Measurements from ENCODE around the gene FBLN1. TPM values are rescaled to one million over a fixed set of nuclear protein-coding genes. Genes with fewer than 3 reads are reported as not detected.
A peak's percentile ranks its signal among the peaks of the same experiment; 100 is the strongest.

The FBLN1 gene
- total and polyA plus RNA-seq, 2 of the 13 experiments (the other 11 are each of a cell fraction or from before 2014, with no cell fraction given), result 37.3 to 103 TPM

DNA sequence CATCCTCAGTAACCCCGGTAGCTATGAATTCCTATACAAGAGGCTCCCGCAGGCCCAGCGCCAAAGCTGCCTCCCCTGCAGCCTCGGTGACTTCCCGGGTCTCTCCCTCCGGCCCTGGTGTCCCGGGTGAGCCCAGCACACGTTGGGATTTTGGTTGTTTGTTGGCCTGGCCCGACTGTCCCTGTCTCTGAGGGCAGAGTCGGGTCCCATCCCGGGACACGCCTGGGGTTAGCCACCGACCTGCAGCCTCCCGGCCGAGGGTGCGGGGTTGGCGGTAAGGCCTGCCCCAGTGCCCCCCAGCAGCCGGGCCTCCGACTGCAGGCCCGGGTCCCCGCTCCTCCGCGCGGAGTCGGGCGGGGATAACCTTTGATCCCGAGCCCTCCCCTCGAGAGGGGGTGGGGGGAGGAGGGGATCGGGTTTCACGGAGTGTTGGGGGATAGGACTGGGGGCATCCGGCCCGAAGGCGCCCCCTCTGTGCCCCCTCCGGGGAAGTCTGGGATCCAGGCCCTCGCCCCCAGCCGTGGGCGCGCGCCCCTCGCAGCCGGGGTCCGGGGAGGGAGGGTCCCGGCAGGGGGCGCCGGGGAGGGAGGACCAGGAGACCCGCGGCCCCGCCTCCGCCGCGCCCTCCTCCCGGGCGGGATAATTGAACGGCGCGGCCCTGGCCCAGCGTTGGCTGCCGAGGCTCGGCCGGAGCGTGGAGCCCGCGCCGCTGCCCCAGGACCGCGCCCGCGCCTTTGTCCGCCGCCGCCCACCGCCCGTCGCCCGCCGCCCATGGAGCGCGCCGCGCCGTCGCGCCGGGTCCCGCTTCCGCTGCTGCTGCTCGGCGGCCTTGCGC lies at the start of gene FBLN1 (continued):
- TF ChIP-seq, protein P1, sequence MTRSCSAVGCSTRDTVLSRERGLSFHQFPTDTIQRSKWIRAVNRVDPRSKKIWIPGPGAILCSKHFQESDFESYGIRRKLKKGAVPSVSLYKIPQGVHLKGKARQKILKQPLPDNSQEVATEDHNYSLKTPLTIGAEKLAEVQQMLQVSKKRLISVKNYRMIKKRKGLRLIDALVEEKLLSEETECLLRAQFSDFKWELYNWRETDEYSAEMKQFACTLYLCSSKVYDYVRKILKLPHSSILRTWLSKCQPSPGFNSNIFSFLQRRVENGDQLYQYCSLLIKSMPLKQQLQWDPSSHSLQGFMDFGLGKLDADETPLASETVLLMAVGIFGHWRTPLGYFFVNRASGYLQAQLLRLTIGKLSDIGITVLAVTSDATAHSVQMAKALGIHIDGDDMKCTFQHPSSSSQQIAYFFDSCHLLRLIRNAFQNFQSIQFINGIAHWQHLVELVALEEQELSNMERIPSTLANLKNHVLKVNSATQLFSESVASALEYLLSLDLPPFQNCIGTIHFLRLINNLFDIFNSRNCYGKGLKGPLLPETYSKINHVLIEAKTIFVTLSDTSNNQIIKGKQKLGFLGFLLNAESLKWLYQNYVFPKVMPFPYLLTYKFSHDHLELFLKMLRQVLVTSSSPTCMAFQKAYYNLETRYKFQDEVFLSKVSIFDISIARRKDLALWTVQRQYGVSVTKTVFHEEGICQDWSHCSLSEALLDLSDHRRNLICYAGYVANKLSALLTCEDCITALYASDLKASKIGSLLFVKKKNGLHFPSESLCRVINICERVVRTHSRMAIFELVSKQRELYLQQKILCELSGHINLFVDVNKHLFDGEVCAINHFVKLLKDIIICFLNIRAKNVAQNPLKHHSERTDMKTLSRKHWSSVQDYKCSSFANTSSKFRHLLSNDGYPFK (CRISPR knock-in tag; IDR thresholded peaks at IDR 0.05; ENCODE audit: borderline replicate concordance), result peak; percentile 84; the same call in 1 of the 2 replicates
- TF ChIP-seq, protein P2, sequence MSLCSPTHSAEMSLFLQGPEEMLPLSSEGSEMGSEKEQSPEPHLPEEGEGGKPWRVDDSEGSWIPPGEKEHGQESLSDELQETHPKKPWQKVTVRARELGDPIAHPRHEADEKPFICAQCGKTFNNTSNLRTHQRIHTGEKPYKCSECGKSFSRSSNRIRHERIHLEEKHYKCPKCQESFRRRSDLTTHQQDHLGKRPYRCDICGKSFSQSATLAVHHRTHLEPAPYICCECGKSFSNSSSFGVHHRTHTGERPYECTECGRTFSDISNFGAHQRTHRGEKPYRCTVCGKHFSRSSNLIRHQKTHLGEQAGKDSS (CRISPR knock-in tag; IDR thresholded peaks at IDR 0.05; ENCODE audit: borderline replicate concordance, low read depth), result peak; percentile 31; the same call in 1 of the 2 replicates
- peak; percentile 80 for TF ChIP-seq ZNF770 (CRISPR knock-in tag; IDR thresholded peaks at IDR 0.05)
- 0 out of 2 replicates have a peak, but pooled peaks have one; percentile 10 for TF ChIP-seq ZBTB26 (CRISPR knock-in tag; IDR thresholded peaks at IDR 0.05; ENCODE audit: borderline replicate concordance)
- TF ChIP-seq MXD4 (CRISPR knock-in tag; IDR thresholded peaks at IDR 0.05), result peak; percentile 16; the same call in 1 of the 2 replicates
- TF ChIP-seq ASH2L (IDR thresholded peaks at IDR 0.05; ENCODE audit: insufficient read length, low read depth, low read length), result peak; percentile 71
- peak; percentile 61; the same call in 1 of the 2 replicates for TF ChIP-seq ZMYM4 (CRISPR knock-in tag; IDR thresholded peaks at IDR 0.05)
- TF ChIP-seq ZSCAN30 (CRISPR knock-in tag; IDR thresholded peaks at IDR 0.05), result no peak
- no peak for TF ChIP-seq ZNF326 (CRISPR knock-in tag; IDR thresholded peaks at IDR 0.05; ENCODE audit: borderline replicate concordance)
- TF ChIP-seq, protein P3, sequence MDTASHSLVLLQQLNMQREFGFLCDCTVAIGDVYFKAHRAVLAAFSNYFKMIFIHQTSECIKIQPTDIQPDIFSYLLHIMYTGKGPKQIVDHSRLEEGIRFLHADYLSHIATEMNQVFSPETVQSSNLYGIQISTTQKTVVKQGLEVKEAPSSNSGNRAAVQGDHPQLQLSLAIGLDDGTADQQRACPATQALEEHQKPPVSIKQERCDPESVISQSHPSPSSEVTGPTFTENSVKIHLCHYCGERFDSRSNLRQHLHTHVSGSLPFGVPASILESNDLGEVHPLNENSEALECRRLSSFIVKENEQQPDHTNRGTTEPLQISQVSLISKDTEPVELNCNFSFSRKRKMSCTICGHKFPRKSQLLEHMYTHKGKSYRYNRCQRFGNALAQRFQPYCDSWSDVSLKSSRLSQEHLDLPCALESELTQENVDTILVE (CRISPR knock-in tag; IDR thresholded peaks at IDR 0.05), result no peak
- TF ChIP-seq, protein P4, sequence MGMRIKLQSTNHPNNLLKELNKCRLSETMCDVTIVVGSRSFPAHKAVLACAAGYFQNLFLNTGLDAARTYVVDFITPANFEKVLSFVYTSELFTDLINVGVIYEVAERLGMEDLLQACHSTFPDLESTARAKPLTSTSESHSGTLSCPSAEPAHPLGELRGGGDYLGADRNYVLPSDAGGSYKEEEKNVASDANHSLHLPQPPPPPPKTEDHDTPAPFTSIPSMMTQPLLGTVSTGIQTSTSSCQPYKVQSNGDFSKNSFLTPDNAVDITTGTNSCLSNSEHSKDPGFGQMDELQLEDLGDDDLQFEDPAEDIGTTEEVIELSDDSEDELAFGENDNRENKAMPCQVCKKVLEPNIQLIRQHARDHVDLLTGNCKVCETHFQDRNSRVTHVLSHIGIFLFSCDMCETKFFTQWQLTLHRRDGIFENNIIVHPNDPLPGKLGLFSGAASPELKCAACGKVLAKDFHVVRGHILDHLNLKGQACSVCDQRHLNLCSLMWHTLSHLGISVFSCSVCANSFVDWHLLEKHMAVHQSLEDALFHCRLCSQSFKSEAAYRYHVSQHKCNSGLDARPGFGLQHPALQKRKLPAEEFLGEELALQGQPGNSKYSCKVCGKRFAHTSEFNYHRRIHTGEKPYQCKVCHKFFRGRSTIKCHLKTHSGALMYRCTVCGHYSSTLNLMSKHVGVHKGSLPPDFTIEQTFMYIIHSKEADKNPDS (CRISPR knock-in tag; IDR thresholded peaks at IDR 0.05), result peak; percentile 64; the same call in 1 of the 2 replicates
- peak; percentile 23; the same call in 1 of the 2 replicates for TF ChIP-seq ZNF543 (CRISPR knock-in tag; IDR thresholded peaks at IDR 0.05)
- no peak for TF ChIP-seq ZBTB8A (CRISPR knock-in tag; IDR thresholded peaks at IDR 0.05; ENCODE audit: borderline replicate concordance, low read depth)
- peak; percentile 82; the same call in 1 of the 2 replicates for TF ChIP-seq SAFB2 (CRISPR knock-in tag; IDR thresholded peaks at IDR 0.05; ENCODE audit: borderline replicate concordance, low read depth)
- 0 out of 2 replicates have a peak, but pooled peaks have one; percentile 18 for TF ChIP-seq JUND (CRISPR knock-in tag; IDR thresholded peaks at IDR 0.05)
- TF ChIP-seq ZNF598 (CRISPR knock-in tag; IDR thresholded peaks at IDR 0.05; ENCODE audit: borderline replicate concordance), result peak; percentile 58; the same call in 1 of the 2 replicates

Data from HepG2 (cell line).